Measurements from ENCODE around the gene SPG11. TPM values are rescaled to one million over a fixed set of nuclear protein-coding genes. Genes with fewer than 3 reads are reported as not detected.

The SPG11 gene
- total and polyA plus RNA-seq, 4 donors, result 17.3 to 65.3 (median 31.3) TPM

DNA sequence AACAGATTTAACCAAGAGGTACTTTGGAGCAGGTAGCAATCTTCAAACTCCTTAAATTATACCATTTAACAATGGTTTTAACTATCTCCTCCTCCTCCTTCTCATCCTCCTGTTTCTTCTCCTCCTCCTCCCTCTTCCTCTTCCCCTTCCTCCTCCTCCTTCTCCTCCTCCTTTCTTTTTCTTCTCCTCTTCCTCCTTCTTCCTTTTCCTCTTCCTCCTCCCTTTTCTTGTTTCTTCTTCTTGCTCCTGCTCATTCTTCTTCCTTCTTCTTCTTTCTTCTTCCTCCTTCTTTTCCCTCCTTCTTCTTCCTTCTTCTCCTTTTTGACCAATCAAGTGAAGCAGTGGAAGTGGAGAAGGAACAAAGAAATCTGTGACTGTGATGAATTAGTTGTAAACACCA lies 33.6 kb upstream of the SPG11 start:
- no peak overlapping the region for H3K9ac ChIP-seq (ENCODE audit: low read depth in 1 of 2, low read length in 2 of 2)
- H3K4me3 ChIP-seq (ENCODE audit: low read depth in 1 of 3, low read length in 3 of 3), result no peak overlapping the region
- H3K27ac ChIP-seq (ENCODE audit: low read depth in 1 of 2, low read length in 2 of 2), result no peak overlapping the region
- peaks cover 0 to 2% (median 0%) of the 10 kb centered on the region in 4 donors for H3K9me3 ChIP-seq (ENCODE audit: control insufficient read depth in 4 of 4, low read length in 3 of 4)
- no peaks in the 10 kb centered on the region for H3K27me3 ChIP-seq (ENCODE audit: control insufficient read depth in 4 of 4, insufficient read depth in 4 of 4, low read length in 3 of 4)
- H3K36me3 ChIP-seq (ENCODE audit: control insufficient read depth in 4 of 4, insufficient read depth in 3 of 4, low read depth in 1 of 4, low read length in 3 of 4), result no peaks in the 10 kb centered on the region
- TF ChIP-seq RXRA (IDR thresholded peaks at IDR 0.05), result no peak
- TF ChIP-seq YY1 (IDR thresholded peaks at IDR 0.05), result no peak
- no peak for TF ChIP-seq HNF4A (conservative IDR thresholded peaks at IDR 0.05)
- no peak for DNase-seq (ENCODE audit: low spot score)
- H3K4me1 ChIP-seq (ENCODE audit: control insufficient read depth in 4 of 4, insufficient read depth in 4 of 4, low read length in 3 of 4), result no peaks in the 10 kb centered on the region

- TF ChIP-seq REST (IDR thresholded peaks at IDR 0.05), result no peak
- no peak for TF ChIP-seq RXRA (IDR thresholded peaks at IDR 0.05)
- TF ChIP-seq HNF4G (IDR thresholded peaks at IDR 0.05), result no peak
- Histone ChIP-seq H3K9ac (ENCODE audit: low read depth in 1 of 2, low read length in 2 of 2) (no peak overlapping the region), H3K27ac (ENCODE audit: low read depth in 1 of 2, low read length in 2 of 2) (no peak overlapping the region), H3K27me3 (ENCODE audit: control insufficient read depth in 4 of 4, insufficient read depth in 4 of 4, low read length in 3 of 4) (no peaks in the 10 kb centered on the region), H3K4me3 (ENCODE audit: low read depth in 1 of 3, low read length in 3 of 3) (no peak overlapping the region), H3K4me1 (ENCODE audit: control insufficient read depth in 4 of 4, insufficient read depth in 4 of 4, low read length in 3 of 4) (no peaks in the 10 kb centered on the region), H3K36me3 (ENCODE audit: control insufficient read depth in 4 of 4, insufficient read depth in 3 of 4, low read depth in 1 of 4, low read length in 3 of 4) (no peaks in the 10 kb centered on the region), H3K9me3 (ENCODE audit: control insufficient read depth in 4 of 4, low read length in 3 of 4) (no peaks in the 10 kb centered on the region)
- 81% methylated on average over 3 of the region's 3 CpGs for WGBS
- DNase-seq (ENCODE audit: low spot score), result no peak
Observed at GRCh38 chr15:44695294-44695693, 31.8 kb upstream of the SPG11 start.

GRCh38 chr15:44694416-44694815 lies 31.0 kb upstream of the SPG11 start:
- TF ChIP-seq REST (IDR thresholded peaks at IDR 0.05) (no peak), ZBTB33 (IDR thresholded peaks at IDR 0.05) (no peak), FOXA1 (IDR thresholded peaks at IDR 0.05) (no peak), TAF1 (conservative IDR thresholded peaks at IDR 0.05) (no peak), RAD21 (IDR thresholded peaks at IDR 0.05) (no peak), SP1 (IDR thresholded peaks at IDR 0.05) (no peak), NR2F2 (IDR thresholded peaks at IDR 0.05) (no peak)
- TF ChIP-seq, protein P1, sequence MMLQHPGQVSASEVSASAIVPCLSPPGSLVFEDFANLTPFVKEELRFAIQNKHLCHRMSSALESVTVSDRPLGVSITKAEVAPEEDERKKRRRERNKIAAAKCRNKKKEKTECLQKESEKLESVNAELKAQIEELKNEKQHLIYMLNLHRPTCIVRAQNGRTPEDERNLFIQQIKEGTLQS (IDR thresholded peaks at IDR 0.05), result no peak
- WGBS, result 86% methylated on average over 4 of the region's 4 CpGs

More at GRCh38 chr15:44694416-44694815, 31.0 kb upstream of the SPG11 start:
- Histone ChIP-seq H3K4me1 (ENCODE audit: control insufficient read depth in 4 of 4, insufficient read depth in 4 of 4, low read length in 3 of 4) (no peaks in the 10 kb centered on the region), H3K4me3 (ENCODE audit: low read depth in 1 of 3, low read length in 3 of 3) (no peak overlapping the region), H3K27me3 (ENCODE audit: control insufficient read depth in 4 of 4, insufficient read depth in 4 of 4, low read length in 3 of 4) (no peaks in the 10 kb centered on the region), H3K9ac (ENCODE audit: low read depth in 1 of 2, low read length in 2 of 2) (no peak overlapping the region), H3K27ac (ENCODE audit: low read depth in 1 of 2, low read length in 2 of 2) (no peak overlapping the region), H3K9me3 (ENCODE audit: control insufficient read depth in 4 of 4, low read length in 3 of 4) (no peaks in the 10 kb centered on the region), H3K36me3 (ENCODE audit: control insufficient read depth in 4 of 4, insufficient read depth in 3 of 4, low read depth in 1 of 4, low read length in 3 of 4) (no peaks in the 10 kb centered on the region)
- DNase-seq (ENCODE audit: low spot score), result no peak
